ENCODE measurements around the gene RUNX3. TPM values are rescaled to one million over a fixed set of nuclear protein-coding genes. Genes with fewer than 3 reads are reported as not detected.

The RUNX3 gene
- total RNA-seq, 1 experiment from 2014 or later = 3.7 TPM

GRCh38 chr1:24910751-24911650 lies 19.1 kb downstream of the RUNX3 start:
- no peaks in the 10 kb centered on the region for H3K4me1 ChIP-seq (ENCODE audit: insufficient read depth, low read length)
- no peaks in the 10 kb centered on the region for H3K79me2 ChIP-seq (ENCODE audit: low read length)
- H4K20me1 ChIP-seq (ENCODE audit: low read length) = no peaks in the 10 kb centered on the region
- H3K4me3 ChIP-seq (ENCODE audit: low read length) = no peak overlapping the region
- ChIA-PET POLR2A (ENCODE audit: unreplicated experiment) (no interaction called here), CTCF (interaction anchor here (0.6 kb wide), 1 partner anchor 190 kb away, joined by 3 read pairs; no protein-coding TSS in a partner anchor)
- ATAC-seq = peak; percentile 52; the same call in 1 of the 2 replicates
- H3K4me2 ChIP-seq (ENCODE audit: low read length) = no peak overlapping the region
- no peaks in the 10 kb centered on the region for H3K9me2 ChIP-seq (replicated peaks; ENCODE audit: low read length)
- no peak overlapping the region for H3K27ac ChIP-seq (ENCODE audit: low read length)
- TF ChIP-seq CTCF (conservative IDR thresholded peaks at IDR 0.05; ENCODE audit: low read depth, low read length) (no peak), EZH2 (IDR thresholded peaks at IDR 0.05; ENCODE audit: low read length, unreplicated experiment) (no peak), EZH2phosphoT487 (IDR thresholded peaks at IDR 0.05; ENCODE audit: borderline replicate concordance, low read length) (no peak)
- H2AFZ ChIP-seq (ENCODE audit: low read length) = no peak overlapping the region
- H3K9me3 ChIP-seq (ENCODE audit: low read length) = no peaks in the 10 kb centered on the region
- no peaks in the 10 kb centered on the region for H3K27me3 ChIP-seq (ENCODE audit: low read length)
- peak; percentile 32 for DNase-seq
- intact Hi-C loops (cut with micrococcal nuclease) = no loop called here
- H3K36me3 ChIP-seq (ENCODE audit: low read depth, low read length) = no peaks in the 10 kb centered on the region
- H3K9ac ChIP-seq (ENCODE audit: low read length) = no peak overlapping the region
- no TSS peak for BruUV-seq (replicated peaks)
- H3F3A ChIP-seq (ENCODE audit: low read length, unreplicated experiment) = no peaks in the 10 kb centered on the region

DNA sequence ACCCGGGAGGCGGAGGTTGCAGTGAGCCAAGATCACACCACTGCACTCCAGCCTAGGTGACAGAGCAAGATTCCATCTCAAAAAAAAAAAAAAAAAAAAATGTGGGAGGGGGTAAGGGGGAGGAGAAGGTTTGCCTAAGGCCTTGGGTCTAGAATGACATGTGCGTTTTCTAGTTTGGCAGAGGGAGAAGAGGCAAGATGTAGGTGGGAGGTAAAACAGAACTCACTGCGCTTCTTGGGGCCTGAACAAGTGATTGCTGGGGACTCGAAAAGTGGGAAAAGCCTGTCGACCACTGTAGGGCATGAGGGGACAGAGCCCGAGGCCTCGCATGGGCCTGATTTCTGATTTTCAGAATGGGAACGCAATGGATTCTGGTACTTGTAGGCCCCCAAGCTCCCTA lies 19.9 kb downstream of the RUNX3 start:
- H3K79me2 ChIP-seq (ENCODE audit: low read length) = no peaks in the 10 kb centered on the region
- ATAC-seq = no peak
- no TSS peak for BruUV-seq (replicated peaks)
- H2AFZ ChIP-seq (ENCODE audit: low read length) = no peak overlapping the region
- no peaks in the 10 kb centered on the region for H3F3A ChIP-seq (ENCODE audit: low read length, unreplicated experiment)
- no peak overlapping the region for H3K9ac ChIP-seq (ENCODE audit: low read length)
- no peak overlapping the region for H3K27ac ChIP-seq (ENCODE audit: low read length)
- no peaks in the 10 kb centered on the region for H3K27me3 ChIP-seq (ENCODE audit: low read length)
- ChIA-PET CTCF (no interaction called here), POLR2A (ENCODE audit: unreplicated experiment) (no interaction called here)
- no peak for DNase-seq
- no peaks in the 10 kb centered on the region for H4K20me1 ChIP-seq (ENCODE audit: low read length)
- no peaks in the 10 kb centered on the region for H3K9me3 ChIP-seq (ENCODE audit: low read length)
- H3K4me1 ChIP-seq (ENCODE audit: insufficient read depth, low read length) = no peaks in the 10 kb centered on the region
- no peak overlapping the region for H3K4me3 ChIP-seq (ENCODE audit: low read length)
- H3K36me3 ChIP-seq (ENCODE audit: low read depth, low read length) = no peaks in the 10 kb centered on the region
- H3K4me2 ChIP-seq (ENCODE audit: low read length) = no peak overlapping the region
- no peak for TF ChIP-seq EZH2phosphoT487 (IDR thresholded peaks at IDR 0.05; ENCODE audit: borderline replicate concordance, low read length)
- TF ChIP-seq CTCF (conservative IDR thresholded peaks at IDR 0.05; ENCODE audit: low read depth, low read length) = no peak
- TF ChIP-seq EZH2 (IDR thresholded peaks at IDR 0.05; ENCODE audit: low read length, unreplicated experiment) = no peak
- intact Hi-C loops (cut with micrococcal nuclease) = no loop called here
- no peaks in the 10 kb centered on the region for H3K9me2 ChIP-seq (replicated peaks; ENCODE audit: low read length)

DNA sequence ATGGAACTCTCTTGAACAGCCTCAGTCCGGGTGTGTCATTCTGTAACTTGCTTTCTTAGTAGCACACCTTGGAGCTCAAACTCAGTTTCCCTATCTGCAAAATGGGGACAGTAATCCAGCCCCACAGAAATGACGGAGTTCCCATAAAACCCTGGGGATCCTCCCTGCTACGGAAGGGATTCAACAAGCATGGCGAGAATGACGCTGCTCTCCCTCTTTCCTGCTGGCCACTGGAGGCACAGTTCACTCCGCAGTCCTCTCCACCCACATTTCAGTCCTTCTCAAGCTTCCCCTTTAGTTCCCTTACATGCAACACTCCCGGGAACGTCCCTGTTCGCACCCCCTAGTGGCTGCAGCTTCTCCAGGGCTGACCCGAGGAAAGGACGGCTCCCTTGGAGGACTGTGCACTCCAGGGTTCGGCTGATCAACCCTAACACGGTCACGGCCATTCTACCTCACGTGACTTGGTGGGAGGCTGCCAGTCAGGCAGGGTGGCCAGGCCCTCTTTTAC lies 20.6 kb downstream of the RUNX3 start:
- Histone ChIP-seq H3K79me2 (ENCODE audit: low read length) (no peaks in the 10 kb centered on the region), H3K4me1 (ENCODE audit: insufficient read depth, low read length) (no peaks in the 10 kb centered on the region), H3K4me3 (ENCODE audit: low read length) (no peak overlapping the region), H3K9ac (ENCODE audit: low read length) (no peak overlapping the region), H2AFZ (ENCODE audit: low read length) (no peak overlapping the region), H3F3A (ENCODE audit: low read length, unreplicated experiment) (no peaks in the 10 kb centered on the region), H3K27ac (ENCODE audit: low read length) (no peak overlapping the region), H3K36me3 (ENCODE audit: low read depth, low read length) (no peaks in the 10 kb centered on the region), H3K9me2 (replicated peaks; ENCODE audit: low read length) (no peaks in the 10 kb centered on the region), H4K20me1 (ENCODE audit: low read length) (no peaks in the 10 kb centered on the region), H3K4me2 (ENCODE audit: low read length) (no peak overlapping the region), H3K9me3 (ENCODE audit: low read length) (no peaks in the 10 kb centered on the region), H3K27me3 (ENCODE audit: low read length) (no peaks in the 10 kb centered on the region)
- ATAC-seq = peak; percentile 59; the same call in 1 of the 2 replicates
- CTCF ChIA-PET = no interaction called here
- POLR2A ChIA-PET (ENCODE audit: unreplicated experiment) = no interaction called here
- intact Hi-C loops (cut with micrococcal nuclease) = no loop called here
- TF ChIP-seq EZH2 (IDR thresholded peaks at IDR 0.05; ENCODE audit: low read length, unreplicated experiment) (no peak), CTCF (conservative IDR thresholded peaks at IDR 0.05; ENCODE audit: low read depth, low read length) (peak; percentile 66), EZH2phosphoT487 (IDR thresholded peaks at IDR 0.05; ENCODE audit: borderline replicate concordance, low read length) (no peak)
- no TSS peak for BruUV-seq (replicated peaks)
- peak; percentile 40 for DNase-seq
